Caco-2 (cell line): ENCODE results near the gene SSUH2. TPM values are rescaled to one million over a fixed set of nuclear protein-coding genes. Genes with fewer than 3 reads are reported as not detected.
A peak's percentile ranks its signal among the peaks of the same experiment; 100 is the strongest.

ENCODE experiments used
- BruUV-seq: library from RNA; stranded (reverse); fragments of 400-500 nt; replicated peaks from 2 replicates; lab custom pipeline; 2021; lab: Mats Ljungman, UMichigan
- CTCF ChIA-PET: fragments of 300-600 bp; sonication (Branson Sonifier 250); formaldehyde crosslinking; loops from one replicate; lab custom pipeline; 2022; ENCODE audit warnings: antibody characterized with exemption; lab: Charles Lee
- POLR2A ChIA-PET: fragments of 300-600 bp; sonication (Branson Sonifier 250); formaldehyde crosslinking; loops from one replicate; lab custom pipeline; 2022; ENCODE audit warnings: antibody characterized with exemption; lab: Charles Lee
- DNase-seq, 2 experiments: peaks; one replicate each; pipeline versions ENCODE4 v3.0.0 to v3.0.0-alpha.2; 2020 to 2022
- H3K27me3 ChIP-seq: replicated peaks from 2 replicates; pipeline ENCODE4 v1.6.0; 2011; ENCODE audit warnings: low read length; ENCODE audit not compliant: control insufficient read depth, insufficient read depth
- H3K36me3 ChIP-seq: 2 replicates; pipeline ENCODE4 v1.5.1; 2011; ENCODE audit warnings: low read length; ENCODE audit not compliant: control insufficient read depth, insufficient read depth
- H3K4me1 ChIP-seq: fragments of 250-450 bp; sonication (Bioruptor Pico); 2 replicates; pipeline ENCODE4 v1.5.1; 2020; ENCODE audit warnings: mild to moderate bottlenecking
- H3K4me3 ChIP-seq: 2 replicates; pipeline ENCODE4 v1.5.1; 2011; ENCODE audit warnings: low read depth, mild to moderate bottlenecking, control low read depth, low read length
- H3K9me3 ChIP-seq: fragments of 250-450 bp; sonication (Bioruptor Pico); 2 replicates; pipeline ENCODE4 v1.5.1; 2020; ENCODE audit warnings: mild to moderate bottlenecking, moderate library complexity
- H3K27ac Mint-ChIP-seq: one replicate; pipeline ENCODE4 v1.8.0; 2022; ENCODE audit warnings: mixed read lengths; ENCODE audit not compliant: unreplicated experiment
- H3K27me3 Mint-ChIP-seq: one replicate; pipeline ENCODE4 v1.8.0; 2022; ENCODE audit warnings: mixed read lengths; ENCODE audit not compliant: insufficient read depth, unreplicated experiment
- H3K36me3 Mint-ChIP-seq: one replicate; pipeline ENCODE4 v1.8.0; 2022; ENCODE audit warnings: mild to moderate bottlenecking, mixed read lengths; ENCODE audit not compliant: insufficient read depth, unreplicated experiment
- H3K4me1 Mint-ChIP-seq: one replicate; pipeline ENCODE4 v1.8.0; 2022; ENCODE audit warnings: low read depth, mixed read lengths; ENCODE audit not compliant: unreplicated experiment
- H3K4me3 Mint-ChIP-seq: one replicate; pipeline ENCODE4 v1.8.0; 2022; ENCODE audit warnings: mild to moderate bottlenecking, moderate library complexity, mixed read lengths; ENCODE audit not compliant: unreplicated experiment
- H3K9me3 Mint-ChIP-seq: one replicate; pipeline ENCODE4 v1.8.0; 2022; ENCODE audit warnings: mixed read lengths; ENCODE audit not compliant: unreplicated experiment
- intact Hi-C: fragments of 100-400 bp; cut with micrococcal nuclease; formaldehyde crosslinking; loops from one replicate; pipeline ENCODE4 v1.10.0; 2022; ENCODE audit not compliant: unreplicated experiment
- total RNA-seq: library from RNA; stranded (reverse); gene quantifications from 2 replicates; pipeline ENCODE4 v1.2.3, GENCODE V29; 2022
- TF ChIP-seq, protein P1 (sequence below), 2 experiments: fragments of 200-600 bp in 1 of 2; IDR thresholded peaks; 1 replicate in 1 of 2; 2 replicates in 1 of 2; pipeline versions ENCODE4 v1.5.1 to v1.8.0; 2011 to 2022; ENCODE audit warnings: antibody characterized with exemption in 1 of 2, control low read depth in 1 of 2, inconsistent platforms in 1 of 2, low read depth in 1 of 2, low read length in 1 of 2, mild to moderate bottlenecking in 1 of 2, moderate library complexity in 1 of 2; ENCODE audit not compliant: insufficient read depth in 1 of 2, severe bottlenecking in 1 of 2, unreplicated experiment in 1 of 2

The SSUH2 gene
- total RNA-seq, 1 experiment from 2014 or later = 9.4 TPM

DNA sequence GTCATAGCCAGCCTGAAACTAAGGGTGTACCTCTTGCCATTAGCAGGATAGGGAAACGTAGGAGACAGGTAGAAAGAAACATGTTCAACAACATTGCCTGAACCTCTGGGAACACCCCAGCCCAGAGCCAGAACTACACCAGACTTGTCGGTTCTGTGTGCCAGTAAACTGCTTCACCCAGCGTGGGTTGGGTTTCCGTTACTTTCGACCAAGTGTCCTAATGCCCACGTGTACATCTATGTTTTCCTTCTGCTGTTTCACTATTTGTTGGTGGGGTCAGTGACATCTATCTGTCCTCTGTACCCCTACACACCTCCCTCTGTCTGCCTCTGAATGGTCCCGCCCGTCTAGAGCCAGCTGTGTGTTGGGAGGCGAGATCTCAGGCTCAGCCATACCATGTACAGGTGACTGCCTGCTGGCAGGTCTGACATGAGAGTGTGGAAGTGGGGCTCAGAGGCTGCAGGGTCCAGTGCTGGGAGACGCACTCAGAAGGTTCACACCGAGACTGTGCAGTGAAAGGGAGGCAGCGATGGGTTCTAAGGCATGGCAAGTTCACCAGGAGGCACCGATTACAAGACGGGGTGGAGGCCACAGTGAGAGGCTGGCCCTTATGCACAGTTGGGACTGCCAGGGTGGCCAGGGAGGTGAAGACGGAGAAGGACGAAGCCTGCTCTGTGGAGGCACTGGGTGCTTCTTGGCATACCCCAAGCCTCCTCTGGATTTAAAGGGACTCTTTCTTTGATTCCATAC lies 36.4 kb downstream of the SSUH2 start:
- POLR2A ChIA-PET = no interaction called here
- Mint-ChIP-seq H3K27ac (no peak overlapping the region), H3K9me3 (no peaks in the 10 kb centered on the region), H3K27me3 (no peaks in the 10 kb centered on the region), H3K36me3 (no peaks in the 10 kb centered on the region), H3K4me3 (no peak overlapping the region), H3K4me1 (no peaks in the 10 kb centered on the region)
- no peak for DNase-seq
- Histone ChIP-seq H3K36me3 (no peaks in the 10 kb centered on the region), H3K4me1 (peaks cover 12% of the 10 kb centered on the region; the same call in 1 of the 2 replicates), H3K9me3 (no peaks in the 10 kb centered on the region), H3K27me3 (no peaks in the 10 kb centered on the region), H3K4me3 (no peak overlapping the region)
- CTCF ChIA-PET = interaction anchor here (1.0 to 1.8 kb wide), 4 partner anchors 107 to 284 kb away, joined by 5 to 7 read pairs (median 5); partner anchors contain the start of gene LMCD1
- TF ChIP-seq, protein P1, sequence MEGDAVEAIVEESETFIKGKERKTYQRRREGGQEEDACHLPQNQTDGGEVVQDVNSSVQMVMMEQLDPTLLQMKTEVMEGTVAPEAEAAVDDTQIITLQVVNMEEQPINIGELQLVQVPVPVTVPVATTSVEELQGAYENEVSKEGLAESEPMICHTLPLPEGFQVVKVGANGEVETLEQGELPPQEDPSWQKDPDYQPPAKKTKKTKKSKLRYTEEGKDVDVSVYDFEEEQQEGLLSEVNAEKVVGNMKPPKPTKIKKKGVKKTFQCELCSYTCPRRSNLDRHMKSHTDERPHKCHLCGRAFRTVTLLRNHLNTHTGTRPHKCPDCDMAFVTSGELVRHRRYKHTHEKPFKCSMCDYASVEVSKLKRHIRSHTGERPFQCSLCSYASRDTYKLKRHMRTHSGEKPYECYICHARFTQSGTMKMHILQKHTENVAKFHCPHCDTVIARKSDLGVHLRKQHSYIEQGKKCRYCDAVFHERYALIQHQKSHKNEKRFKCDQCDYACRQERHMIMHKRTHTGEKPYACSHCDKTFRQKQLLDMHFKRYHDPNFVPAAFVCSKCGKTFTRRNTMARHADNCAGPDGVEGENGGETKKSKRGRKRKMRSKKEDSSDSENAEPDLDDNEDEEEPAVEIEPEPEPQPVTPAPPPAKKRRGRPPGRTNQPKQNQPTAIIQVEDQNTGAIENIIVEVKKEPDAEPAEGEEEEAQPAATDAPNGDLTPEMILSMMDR (IDR thresholded peaks at IDR 0.05; ENCODE audit: insufficient read depth in 1 of 2, low read depth in 1 of 2, low read length in 1 of 2, severe bottlenecking in 1 of 2, unreplicated experiment in 1 of 2) = no peak
- BruUV-seq = no TSS peak
- intact Hi-C loops = loop anchor here (10.0 kb wide), 1 partner anchor 493 kb away; no protein-coding TSS in a partner anchor

DNA sequence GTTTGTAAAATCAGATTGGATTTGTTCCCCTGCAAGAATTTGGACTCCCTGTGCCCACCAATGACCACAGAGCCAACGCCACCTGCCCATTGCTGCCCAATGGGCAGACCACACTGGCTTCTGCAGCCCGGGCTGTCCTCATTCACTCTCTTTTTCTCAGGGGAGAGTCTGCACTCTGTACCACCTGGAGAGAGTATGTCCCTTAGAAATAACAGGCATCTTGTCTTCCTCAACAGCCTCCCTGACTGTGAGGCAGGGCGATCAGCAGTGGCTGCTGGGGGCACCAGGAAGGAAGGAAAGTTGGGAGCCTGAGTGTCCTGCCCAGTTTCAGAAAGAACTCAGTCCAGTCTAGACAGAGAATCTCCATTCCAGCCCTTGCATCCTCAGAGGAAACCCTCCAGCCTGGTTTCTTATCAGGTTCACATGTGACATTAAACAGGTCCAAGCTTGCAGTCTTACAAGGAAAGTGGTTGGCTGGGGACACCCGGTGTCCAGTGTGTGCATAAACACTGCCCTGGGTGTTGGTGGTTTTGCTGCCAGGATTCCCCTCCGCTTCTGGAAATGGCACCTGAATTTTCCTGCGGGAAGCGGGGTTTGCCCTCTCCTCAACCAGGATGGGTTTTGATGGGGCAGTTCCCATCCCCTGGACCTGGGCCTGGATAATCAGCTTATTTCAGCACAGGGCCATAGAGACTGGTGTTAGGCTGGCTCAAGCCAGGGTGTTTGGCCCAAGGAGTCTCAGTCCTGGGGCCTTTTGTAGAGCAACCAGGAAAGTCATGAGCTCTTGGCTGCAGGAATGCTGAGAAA lies 37.2 kb downstream of the SSUH2 start:
- TF ChIP-seq, protein P1 (IDR thresholded peaks at IDR 0.05; ENCODE audit: insufficient read depth in 1 of 2, low read depth in 1 of 2, low read length in 1 of 2, severe bottlenecking in 1 of 2, unreplicated experiment in 1 of 2) = peak; percentile 52 to 69
- H3K4me1 Mint-ChIP-seq = no peaks in the 10 kb centered on the region
- no peaks in the 10 kb centered on the region for H3K9me3 ChIP-seq
- no peak overlapping the region for H3K27ac Mint-ChIP-seq
- peak; percentile 69 to 73 for DNase-seq
- ChIA-PET CTCF (interaction anchor here (1.0 to 1.8 kb wide), 4 partner anchors 106 to 283 kb away, joined by 5 to 7 read pairs (median 5); partner anchors contain the start of gene LMCD1), POLR2A (no interaction called here)
- no peaks in the 10 kb centered on the region for H3K36me3 Mint-ChIP-seq
- no peaks in the 10 kb centered on the region for H3K27me3 Mint-ChIP-seq
- H3K4me3 ChIP-seq = no peak overlapping the region
- peaks cover 12% of the 10 kb centered on the region; the same call in 1 of the 2 replicates for H3K4me1 ChIP-seq
- no peak overlapping the region for H3K4me3 Mint-ChIP-seq
- no peaks in the 10 kb centered on the region for H3K36me3 ChIP-seq
- H3K27me3 ChIP-seq = no peaks in the 10 kb centered on the region
- no TSS peak for BruUV-seq
- intact Hi-C loops = loop anchor here (1.0 to 10.0 kb wide), 6 partner anchors 107 to 493 kb away; no protein-coding TSS in a partner anchor
- no peaks in the 10 kb centered on the region for H3K9me3 Mint-ChIP-seq

DNA sequence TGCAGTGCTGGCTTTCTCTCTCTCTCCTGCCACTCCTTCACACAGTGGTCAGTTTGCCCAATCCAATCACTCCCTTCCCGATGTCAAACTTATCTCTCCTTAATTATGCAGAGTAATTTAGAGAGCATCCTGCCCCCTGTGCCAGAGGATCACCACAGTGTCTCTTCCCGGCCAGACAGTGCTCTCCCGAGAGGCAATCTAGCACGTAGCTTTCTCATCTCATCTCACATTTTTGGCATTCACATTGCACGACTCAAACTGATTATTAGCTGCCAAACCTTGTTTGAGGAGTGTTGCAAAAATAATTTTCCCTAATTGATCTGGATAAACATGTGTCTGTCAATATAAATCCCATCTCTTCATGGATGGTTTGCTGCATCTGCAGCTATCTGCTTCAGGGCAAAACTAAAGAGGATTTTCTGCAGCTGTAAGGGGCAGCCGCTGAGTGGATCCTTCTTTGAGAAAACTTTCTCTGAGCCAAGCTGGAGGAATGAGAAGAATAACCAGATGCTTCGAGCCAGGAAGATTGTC lies 37.8 kb downstream of the SSUH2 start:
- POLR2A ChIA-PET = interaction anchor here (0.6 kb wide), 1 partner anchor 373 kb away, joined by 3 read pairs; no protein-coding TSS in a partner anchor
- Mint-ChIP-seq H3K36me3 (no peaks in the 10 kb centered on the region), H3K9me3 (no peaks in the 10 kb centered on the region), H3K4me1 (no peaks in the 10 kb centered on the region), H3K27ac (no peak overlapping the region), H3K27me3 (no peaks in the 10 kb centered on the region), H3K4me3 (no peak overlapping the region)
- no peaks in the 10 kb centered on the region for H3K27me3 ChIP-seq
- peaks cover 12% of the 10 kb centered on the region; the same call in 1 of the 2 replicates for H3K4me1 ChIP-seq
- no TSS peak for BruUV-seq
- H3K9me3 ChIP-seq = no peaks in the 10 kb centered on the region
- H3K4me3 ChIP-seq = no peak overlapping the region
- CTCF ChIA-PET = interaction anchor here (1.0 to 1.8 kb wide), 4 partner anchors 105 to 282 kb away, joined by 5 to 7 read pairs (median 5); partner anchors contain the start of gene LMCD1
- no peaks in the 10 kb centered on the region for H3K36me3 ChIP-seq
- intact Hi-C loops = loop anchor here (1.0 to 10.0 kb wide), 6 partner anchors 106 to 492 kb away; no protein-coding TSS in a partner anchor
- TF ChIP-seq, protein P1 (IDR thresholded peaks at IDR 0.05; ENCODE audit: insufficient read depth in 1 of 2, low read depth in 1 of 2, low read length in 1 of 2, severe bottlenecking in 1 of 2, unreplicated experiment in 1 of 2) = no peak
- no peak for DNase-seq
